ENCODE results near the gene LIPJ. TPM values are rescaled to one million over a fixed set of nuclear protein-coding genes. Genes with fewer than 3 reads are reported as not detected.

The LIPJ gene
- total RNA-seq, 2 donors from 2014 or later = not detected

DNA sequence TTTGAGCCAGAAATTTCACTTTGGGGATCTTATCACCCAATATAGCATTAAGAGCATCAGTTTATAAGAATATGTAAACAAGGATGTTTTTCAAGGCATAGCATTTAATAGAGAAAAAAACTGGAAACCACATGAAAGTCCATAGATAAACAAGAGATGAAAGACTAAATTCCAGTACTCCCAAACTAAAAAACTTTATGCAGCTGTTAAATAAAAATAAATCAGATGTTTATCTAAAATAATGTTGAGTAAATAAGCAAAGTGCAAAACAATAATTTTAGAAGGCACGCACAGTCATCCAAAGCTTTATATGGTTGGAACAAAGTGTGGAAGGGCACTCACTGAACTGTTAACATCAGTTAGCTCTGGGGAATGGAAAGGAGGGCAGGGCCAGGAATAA is 24.4 kb upstream of the LIPJ start:
- ATAC-seq = no peak

DNA sequence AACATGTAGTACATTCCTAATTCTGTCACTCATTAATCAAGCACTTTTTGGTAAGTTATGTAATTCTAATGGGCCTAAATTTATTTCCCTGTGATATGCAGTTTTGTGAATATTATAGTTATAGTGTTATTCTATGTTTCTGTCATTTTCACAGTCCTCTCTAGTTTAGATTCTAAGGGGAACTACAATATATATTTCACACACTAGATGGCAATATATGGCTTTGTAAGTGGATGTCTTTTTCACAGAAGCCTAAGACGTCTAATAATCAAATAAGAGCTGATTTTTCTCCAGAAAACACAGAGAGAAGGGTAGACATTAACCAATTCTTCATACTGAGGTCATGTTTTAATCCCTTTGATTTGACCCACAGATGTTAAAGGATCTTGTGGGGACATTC is 21.5 kb upstream of the LIPJ start:
- Mint-ChIP-seq H3K4me1 (ENCODE audit: low read depth in 2 of 2) (peaks cover 0 to 2% of the 10 kb centered on the region in 2 donors), H3K36me3 (no peaks in the 10 kb centered on the region), H3K9me3 (no peaks in the 10 kb centered on the region), H3K4me3 (no peak overlapping the region), H3K27me3 (peaks cover 0 to 5% of the 10 kb centered on the region in 2 donors), H3K27ac (no peak overlapping the region)
- DNase-seq (ENCODE audit: low spot score) (no peak), ATAC-seq (no peak)

More for the DNA sequence above, 24.4 kb upstream of the LIPJ start:
- DNase-seq (ENCODE audit: low spot score) = no peak
- no peaks in the 10 kb centered on the region for H3K9me3 Mint-ChIP-seq
- peaks cover 0 to 6% of the 10 kb centered on the region in 2 donors for H3K4me1 Mint-ChIP-seq (ENCODE audit: low read depth in 2 of 2)
- no peak overlapping the region for H3K4me3 Mint-ChIP-seq
- no peaks in the 10 kb centered on the region for H3K36me3 Mint-ChIP-seq
- H3K27ac Mint-ChIP-seq = no peak overlapping the region
- H3K27me3 Mint-ChIP-seq = peaks cover 0 to 5% of the 10 kb centered on the region in 2 donors

DNA sequence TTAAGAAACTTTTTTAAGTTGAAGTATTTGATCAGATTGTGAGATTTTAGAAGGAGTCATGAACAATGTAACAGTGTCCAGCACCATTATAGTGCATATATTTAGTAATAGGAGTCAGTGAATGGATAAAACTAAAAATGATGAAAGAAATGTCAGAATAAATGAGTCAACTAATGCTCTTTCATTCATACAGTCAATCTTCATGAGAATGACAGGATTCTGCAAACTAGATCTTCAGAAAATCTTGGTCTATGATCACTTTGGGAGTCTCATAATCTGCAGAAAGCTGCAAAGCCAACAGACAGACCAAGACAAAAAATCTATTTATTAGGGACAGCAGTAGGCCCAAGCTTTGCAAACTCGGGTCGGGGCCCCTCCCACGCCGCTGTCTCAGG is 4.2 kb upstream of the LIPJ start:
- peaks cover 5 to 8% of the 10 kb centered on the region in 2 donors for H3K4me1 Mint-ChIP-seq (ENCODE audit: low read depth in 2 of 2)
- H3K27me3 Mint-ChIP-seq = peaks cover 8 to 21% of the 10 kb centered on the region in 2 donors
- no peaks in the 10 kb centered on the region for H3K36me3 Mint-ChIP-seq
- ATAC-seq = no peak
- H3K9me3 Mint-ChIP-seq = no peaks in the 10 kb centered on the region
- H3K27ac Mint-ChIP-seq = peak overlapping the region; percentile 82 to 89
- no peak for DNase-seq (ENCODE audit: low spot score)
- peak overlapping the region; percentile 42 for H3K4me3 Mint-ChIP-seq

DNA sequence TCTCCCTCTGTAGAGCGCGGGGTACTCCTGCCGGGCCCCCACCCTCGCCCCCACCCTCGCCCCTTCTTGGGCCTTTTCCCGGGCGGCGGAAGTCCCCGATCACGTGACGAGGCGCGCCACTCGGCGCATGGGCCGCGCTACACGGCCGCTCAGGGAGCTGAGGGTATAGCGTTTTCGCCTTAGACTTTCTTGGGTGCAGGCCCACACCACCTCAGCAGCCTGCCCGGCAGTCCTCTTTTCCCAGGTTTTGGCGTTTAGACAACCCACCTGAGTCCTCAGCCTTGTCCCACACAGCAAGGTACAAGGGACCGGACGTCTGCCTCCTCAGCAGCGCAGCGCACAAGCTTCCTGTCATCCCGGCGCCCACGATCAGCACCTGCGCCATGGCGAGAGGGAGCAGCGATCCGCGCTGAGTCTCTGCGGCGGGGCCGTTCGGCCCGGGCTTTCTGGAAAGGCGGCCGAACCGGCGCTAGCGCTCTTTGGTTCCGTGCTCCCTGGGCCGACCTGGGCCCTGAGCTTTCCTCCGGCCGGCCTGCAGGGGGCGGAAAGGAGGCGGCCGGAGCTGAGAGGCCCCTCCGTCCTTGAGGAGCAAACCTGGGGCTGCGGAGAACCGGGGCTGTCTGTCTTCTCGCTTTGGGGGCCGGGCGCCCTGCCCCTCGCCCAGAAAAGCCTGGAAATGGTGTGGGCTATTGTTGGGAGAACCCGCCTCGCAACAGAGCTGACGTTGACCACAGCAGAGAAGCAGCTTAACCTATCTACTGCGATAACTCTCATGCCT is 3.6 kb upstream of the LIPJ start, which contains the start of gene RNLS:
RNLS (minus strand) TSS at position 513 of the 778 bp plus-strand sequence.
- H3K36me3 Mint-ChIP-seq = no peaks in the 10 kb centered on the region
- ATAC-seq = peak; percentile 87 to 90
- H3K9me3 Mint-ChIP-seq = no peaks in the 10 kb centered on the region
- H3K4me1 Mint-ChIP-seq (ENCODE audit: low read depth in 2 of 2) = peaks cover 5 to 8% of the 10 kb centered on the region in 2 donors
- DNase-seq (ENCODE audit: low spot score) = peak; percentile 76
- peak within 1 kb of the TSS; percentile 90 for H3K4me3 Mint-ChIP-seq
- peaks cover 8 to 21% of the 10 kb centered on the region in 2 donors for H3K27me3 Mint-ChIP-seq
- peak within 1 kb of the TSS; percentile 82 to 89 for H3K27ac Mint-ChIP-seq

DNA sequence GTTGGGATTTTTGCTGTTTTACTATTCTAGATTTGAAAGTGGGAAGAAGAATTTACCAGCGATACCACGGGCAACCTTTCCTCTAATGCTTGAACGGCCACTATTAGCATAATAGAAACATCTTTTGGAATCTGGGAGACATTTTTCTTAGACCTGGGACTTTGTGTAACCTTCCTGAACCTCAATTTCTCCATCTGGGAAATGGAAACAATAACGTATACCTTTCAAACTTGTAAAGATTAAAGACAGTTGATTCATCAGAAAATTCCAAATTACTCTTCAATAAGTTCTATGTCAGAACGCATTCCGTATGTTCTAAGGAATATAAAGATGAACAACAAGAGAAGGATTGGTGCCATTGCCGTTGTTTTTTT is 3.0 kb upstream of the LIPJ start:
- no peaks in the 10 kb centered on the region for H3K36me3 Mint-ChIP-seq
- H3K4me3 Mint-ChIP-seq = peak overlapping the region; percentile 90
- no peak for ATAC-seq
- peaks cover 5 to 8% of the 10 kb centered on the region in 2 donors for H3K4me1 Mint-ChIP-seq (ENCODE audit: low read depth in 2 of 2)
- H3K27me3 Mint-ChIP-seq = peaks cover 8 to 21% of the 10 kb centered on the region in 2 donors
- no peaks in the 10 kb centered on the region for H3K9me3 Mint-ChIP-seq
- H3K27ac Mint-ChIP-seq = peak overlapping the region; percentile 82 to 89
- DNase-seq (ENCODE audit: low spot score) = no peak

DNA sequence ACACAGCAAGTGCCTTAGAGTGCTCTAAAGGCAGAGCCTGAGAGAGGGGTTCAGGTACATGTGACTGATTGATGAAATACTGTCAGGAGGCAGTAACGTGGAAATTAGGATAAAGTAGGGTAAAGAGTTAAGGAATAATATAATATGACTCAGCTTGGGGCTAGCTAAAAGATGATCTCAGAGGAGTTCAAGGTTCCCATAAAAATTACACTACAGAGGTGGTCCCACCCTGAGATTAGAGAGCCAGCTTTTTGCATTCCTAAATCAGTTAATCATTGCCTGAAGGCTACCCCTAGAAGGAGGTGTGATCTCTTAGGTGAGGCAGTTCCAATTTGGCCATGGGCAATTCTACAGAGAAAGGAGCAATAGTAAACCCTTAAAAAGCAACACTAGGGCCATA is 5.8 kb downstream of the LIPJ start:
- no peak overlapping the region for H3K4me3 Mint-ChIP-seq
- H3K36me3 Mint-ChIP-seq = no peaks in the 10 kb centered on the region
- no peaks in the 10 kb centered on the region for H3K4me1 Mint-ChIP-seq (ENCODE audit: low read depth in 2 of 2)
- no peak for DNase-seq (ENCODE audit: low spot score)
- no peaks in the 10 kb centered on the region for H3K9me3 Mint-ChIP-seq
- no peak overlapping the region for H3K27ac Mint-ChIP-seq
- H3K27me3 Mint-ChIP-seq = peaks cover 3 to 6% of the 10 kb centered on the region in 2 donors
- ATAC-seq = no peak

DNA sequence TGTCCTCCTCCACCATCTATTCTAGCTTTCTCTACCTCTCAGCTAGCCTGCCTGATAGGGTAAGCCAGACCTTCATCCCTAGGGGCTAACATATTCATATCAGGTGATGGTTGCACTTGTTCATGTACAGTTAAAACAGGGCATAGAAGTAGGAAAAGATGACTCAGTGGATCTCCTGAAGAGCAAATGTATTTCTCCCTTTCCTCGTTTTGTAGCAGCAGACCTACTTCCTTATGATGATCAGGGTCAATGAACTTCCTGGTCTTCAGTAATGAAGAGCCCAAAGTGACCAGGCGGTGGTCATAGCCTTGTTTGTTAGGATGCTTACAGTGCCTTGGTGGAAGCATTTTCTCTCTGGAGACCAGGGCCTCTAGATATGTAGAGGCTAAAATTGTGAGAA is 6.3 kb downstream of the LIPJ start:
- Mint-ChIP-seq H3K9me3 (no peaks in the 10 kb centered on the region), H3K4me3 (no peak overlapping the region), H3K4me1 (ENCODE audit: low read depth in 2 of 2) (no peaks in the 10 kb centered on the region), H3K27ac (no peak overlapping the region), H3K36me3 (no peaks in the 10 kb centered on the region), H3K27me3 (peaks cover 4 to 9% of the 10 kb centered on the region in 2 donors)
- no peak for DNase-seq (ENCODE audit: low spot score)
- no peak for ATAC-seq

DNA sequence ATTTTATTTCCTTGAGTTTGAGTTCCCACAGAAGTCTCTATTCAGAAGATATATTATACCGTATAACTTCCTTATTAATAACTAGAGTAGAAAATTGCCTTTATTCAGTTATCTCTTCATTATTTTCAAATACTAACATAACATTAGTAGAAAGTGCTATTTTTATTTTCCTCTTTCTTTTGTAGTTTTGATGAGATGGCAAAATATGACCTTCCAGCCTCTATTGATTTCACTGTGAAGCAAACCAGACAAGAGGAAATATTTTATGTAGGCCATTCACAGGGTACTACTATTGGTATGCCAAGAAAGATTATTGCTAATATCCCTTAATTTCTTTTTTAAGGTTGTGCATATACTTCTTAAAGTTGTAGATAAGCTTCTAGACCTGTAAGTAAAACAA is 7.9 kb downstream of the LIPJ start:
- DNase-seq (ENCODE audit: low spot score) = no peak
- Mint-ChIP-seq H3K36me3 (no peaks in the 10 kb centered on the region), H3K9me3 (no peaks in the 10 kb centered on the region), H3K27ac (no peak overlapping the region), H3K4me1 (ENCODE audit: low read depth in 2 of 2) (peaks cover 0 to 3% of the 10 kb centered on the region in 2 donors), H3K27me3 (peaks cover 9 to 12% of the 10 kb centered on the region in 2 donors), H3K4me3 (no peak overlapping the region)
- no peak for ATAC-seq

DNA sequence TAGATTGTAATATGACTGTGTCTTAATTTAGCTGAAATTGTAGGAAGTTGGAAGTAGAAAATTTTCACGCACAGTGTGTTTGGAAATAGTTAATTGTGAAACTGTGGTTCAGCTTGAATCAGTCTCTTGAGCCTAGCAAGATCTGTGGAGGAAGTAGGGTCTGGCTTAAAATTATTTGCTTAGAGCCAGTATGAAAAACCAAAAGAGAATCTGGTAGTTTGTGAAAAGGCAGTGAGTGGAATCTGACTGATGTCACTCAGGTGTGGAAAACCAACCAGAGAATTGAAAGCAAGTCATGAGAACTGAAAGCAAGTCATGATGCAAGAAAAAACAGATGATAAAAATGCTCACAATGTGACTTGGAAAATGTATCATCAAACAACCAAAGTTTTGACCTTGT is 11.5 kb downstream of the LIPJ start:
- Mint-ChIP-seq H3K9me3 (no peaks in the 10 kb centered on the region), H3K27me3 (peaks cover 9 to 19% of the 10 kb centered on the region in 2 donors), H3K4me1 (ENCODE audit: low read depth in 2 of 2) (peaks cover 0 to 3% of the 10 kb centered on the region in 2 donors), H3K27ac (no peak overlapping the region), H3K36me3 (peaks cover 5% of the 10 kb centered on the region), H3K4me3 (no peak overlapping the region)
- ATAC-seq (no peak), DNase-seq (ENCODE audit: low spot score) (no peak)

DNA sequence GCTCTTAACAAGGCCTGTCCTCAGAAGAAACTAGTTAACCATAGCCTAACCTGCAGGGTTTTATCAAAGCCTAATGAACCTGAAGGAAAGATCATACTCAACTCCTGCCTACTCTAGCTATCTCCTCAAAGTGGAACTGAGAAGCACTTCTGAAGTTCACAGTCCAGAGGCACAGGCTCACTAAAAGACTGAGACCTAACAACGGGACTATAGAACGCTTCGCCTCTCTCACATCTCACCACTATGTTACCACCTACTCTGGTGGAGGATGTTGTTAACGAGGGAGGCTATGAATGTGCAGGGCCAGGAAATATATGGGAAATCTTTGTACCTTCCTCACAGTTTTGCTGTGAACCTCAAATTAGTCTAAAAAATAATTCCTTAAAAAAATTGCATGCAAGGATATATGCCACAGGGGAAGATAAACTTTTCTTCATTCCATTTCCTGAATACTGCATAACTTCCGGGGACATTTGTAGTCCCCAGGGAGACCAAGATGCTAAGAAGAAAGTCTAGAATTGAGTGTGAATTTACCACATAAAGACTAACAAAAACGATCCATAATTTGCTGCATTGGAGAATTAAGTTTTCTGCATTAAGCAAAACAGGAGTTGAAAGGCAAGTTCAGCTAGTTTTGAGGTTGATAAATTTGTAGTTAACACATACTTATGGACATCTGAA is 21.6 kb downstream of the LIPJ start:
- Mint-ChIP-seq H3K27me3 (peaks cover 6 to 22% of the 10 kb centered on the region in 2 donors), H3K9me3 (no peaks in the 10 kb centered on the region), H3K36me3 (no peaks in the 10 kb centered on the region), H3K4me1 (ENCODE audit: low read depth in 2 of 2) (no peaks in the 10 kb centered on the region), H3K27ac (no peak overlapping the region), H3K4me3 (no peak overlapping the region)
- ATAC-seq = no peak
- DNase-seq (ENCODE audit: low spot score) = no peak

DNA sequence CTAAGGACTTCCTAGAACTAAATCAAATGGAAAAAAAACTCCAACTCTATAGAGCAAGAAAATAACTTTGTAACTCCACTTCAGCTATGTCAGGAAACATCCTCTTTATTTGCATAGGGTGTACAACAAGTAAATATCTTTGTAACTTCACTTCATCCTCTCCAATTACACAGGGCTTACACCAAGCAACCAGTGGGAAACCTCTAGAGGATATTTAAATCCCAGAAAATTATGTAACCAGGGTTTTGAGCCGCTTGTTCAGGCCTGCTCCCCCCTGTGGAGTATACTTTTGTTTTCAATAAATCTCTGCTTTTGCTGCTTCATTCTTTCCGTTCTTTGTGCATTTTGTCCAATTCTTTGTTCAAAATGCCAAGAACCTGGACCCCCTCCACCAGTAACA is 22.2 kb downstream of the LIPJ start:
- DNase-seq (ENCODE audit: low spot score) (no peak), ATAC-seq (no peak)
- H3K36me3 Mint-ChIP-seq = no peaks in the 10 kb centered on the region
- H3K27ac Mint-ChIP-seq = no peak overlapping the region
- H3K4me3 Mint-ChIP-seq = no peak overlapping the region
- H3K9me3 Mint-ChIP-seq = no peaks in the 10 kb centered on the region
- peaks cover 6 to 20% of the 10 kb centered on the region in 2 donors for H3K27me3 Mint-ChIP-seq
- H3K4me1 Mint-ChIP-seq (ENCODE audit: low read depth in 2 of 2) = no peaks in the 10 kb centered on the region

DNA sequence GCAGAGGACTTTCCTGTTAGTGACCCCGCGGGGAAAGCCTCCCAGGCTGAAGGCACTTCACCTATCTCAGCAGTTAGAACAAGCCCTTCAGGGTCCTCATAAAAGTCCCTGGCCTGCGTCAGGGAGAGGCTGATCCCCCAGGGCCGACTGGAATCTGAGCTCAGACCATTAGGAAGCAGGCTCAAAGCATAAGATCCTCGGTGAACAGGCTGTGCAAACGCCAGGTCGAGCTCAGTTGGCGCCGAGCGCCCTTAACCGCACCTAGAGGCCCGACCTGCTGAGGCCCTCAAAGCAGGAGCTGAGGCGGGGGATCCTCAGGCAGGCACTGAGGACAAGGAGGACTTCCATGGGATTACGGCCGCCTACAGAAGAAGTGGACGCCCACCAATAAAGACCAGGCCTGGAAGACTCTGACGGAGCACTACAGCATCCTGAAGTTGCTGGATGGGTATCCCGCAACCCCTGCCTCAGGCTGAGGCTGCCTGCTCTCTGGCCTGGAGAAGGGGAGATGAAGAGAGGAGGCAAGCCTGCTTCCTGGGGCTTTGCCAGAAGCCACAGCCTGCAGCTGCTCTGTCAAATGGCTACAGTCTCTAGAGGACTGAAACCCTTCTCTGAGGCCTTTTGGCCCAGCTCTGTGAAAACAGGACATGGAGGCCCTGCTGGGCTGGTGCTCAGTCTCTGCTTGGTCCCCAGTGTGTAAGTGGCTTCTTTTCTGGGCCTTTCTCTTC is 29.9 kb downstream of the LIPJ start:
- DNase-seq (ENCODE audit: low spot score) (no peak), ATAC-seq (peak; percentile 20 to 48)
- H3K9me3 Mint-ChIP-seq = no peaks in the 10 kb centered on the region
- H3K4me3 Mint-ChIP-seq = no peak overlapping the region
- no peak overlapping the region for H3K27ac Mint-ChIP-seq
- H3K36me3 Mint-ChIP-seq = no peaks in the 10 kb centered on the region
- no peaks in the 10 kb centered on the region for H3K4me1 Mint-ChIP-seq (ENCODE audit: low read depth in 2 of 2)
- H3K27me3 Mint-ChIP-seq = peaks cover 3 to 12% of the 10 kb centered on the region in 2 donors

DNA sequence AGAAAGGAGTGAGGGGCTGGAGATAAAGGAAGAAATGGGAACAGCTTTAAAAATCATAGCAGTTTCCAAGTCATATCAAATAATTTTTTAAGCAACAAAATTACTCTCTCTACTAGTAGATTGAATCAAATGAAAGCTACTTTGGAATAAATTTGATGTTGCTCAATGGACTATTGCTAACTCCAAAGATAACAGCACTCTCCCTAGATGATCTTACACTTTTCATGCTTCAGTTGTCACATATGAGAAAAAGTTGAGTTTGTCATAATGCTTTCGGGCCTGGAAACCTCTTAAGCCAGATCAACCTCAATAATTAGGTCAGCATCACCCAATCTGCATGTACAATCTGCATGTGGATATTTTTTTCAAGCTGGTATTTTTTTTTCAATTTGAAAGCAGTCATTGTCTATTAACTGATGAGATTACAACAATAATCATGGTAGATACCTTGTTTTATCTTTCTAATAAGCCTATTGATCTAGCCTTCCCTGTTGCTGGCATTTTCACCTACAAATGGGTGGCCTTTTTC is 31.3 kb downstream of the LIPJ start:
- DNase-seq (ENCODE audit: low spot score) (no peak), ATAC-seq (no peak)
- Mint-ChIP-seq H3K27ac (no peak overlapping the region), H3K9me3 (no peaks in the 10 kb centered on the region), H3K27me3 (peaks cover 3 to 10% of the 10 kb centered on the region in 2 donors), H3K36me3 (no peaks in the 10 kb centered on the region), H3K4me1 (ENCODE audit: low read depth in 2 of 2) (no peaks in the 10 kb centered on the region), H3K4me3 (no peak overlapping the region)
